Measurements from ENCODE around the gene ERMARD. TPM values are rescaled to one million over a fixed set of nuclear protein-coding genes. Genes with fewer than 3 reads are reported as not detected.

The ERMARD gene
- total RNA-seq, 1 experiment from 2014 or later: 17.7 TPM

DNA sequence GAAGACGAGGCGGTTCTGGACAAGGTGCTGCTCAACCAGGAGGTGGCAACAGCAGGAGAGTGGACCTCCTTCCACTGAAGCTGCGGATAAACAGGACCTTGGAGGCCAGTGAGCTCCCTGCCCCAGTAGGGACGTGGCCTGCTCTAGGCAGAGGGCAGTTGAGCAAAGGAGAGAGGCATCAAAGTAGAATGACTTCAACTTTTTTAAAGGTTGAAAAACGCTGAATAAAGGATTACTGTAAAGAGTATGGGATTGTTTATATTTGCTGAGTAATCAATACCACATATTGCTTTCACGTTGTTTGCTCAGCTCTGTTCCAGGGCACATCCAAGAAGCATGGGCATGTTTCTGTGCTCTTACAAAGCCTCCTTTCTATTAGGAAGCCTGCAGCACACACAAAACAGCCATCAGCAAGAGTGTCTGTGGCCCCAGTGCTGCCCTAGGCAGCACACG lies 48.1 kb downstream of the ERMARD start:
- Mint-ChIP-seq H3K9me3 (peaks cover 5% of the 10 kb centered on the region; the same call in 1 of the 2 replicates), H3K4me1 (peaks cover 10% of the 10 kb centered on the region), H3K36me3 (no peaks in the 10 kb centered on the region), H3K27ac (no peak overlapping the region; the same call in 1 of the 2 replicates), H3K4me3 (no peak overlapping the region), H3K27me3 (ENCODE audit: low read depth) (peaks cover 10% of the 10 kb centered on the region)
- ChIA-PET CTCF (interaction anchor here (0.8 to 3.5 kb wide), 3 partner anchors 9 to 227 kb away, joined by 3 to 17 read pairs (median 12); no protein-coding TSS in a partner anchor), POLR2A (no interaction called here)
- no peak for ATAC-seq
- no peak for DNase-seq (ENCODE audit: low spot score)
- TF ChIP-seq GABPB1 (CRISPR knock-in tag; IDR thresholded peaks at IDR 0.05): peak; percentile 73
- no peak for TF ChIP-seq SP1 (CRISPR knock-in tag; conservative IDR thresholded peaks at IDR 0.05)
- no peak for TF ChIP-seq IRF1 (CRISPR knock-in tag; IDR thresholded peaks at IDR 0.05)
- TF ChIP-seq EMX1 (CRISPR knock-in tag; IDR thresholded peaks at IDR 0.05): no peak
- TF ChIP-seq, protein P1, sequence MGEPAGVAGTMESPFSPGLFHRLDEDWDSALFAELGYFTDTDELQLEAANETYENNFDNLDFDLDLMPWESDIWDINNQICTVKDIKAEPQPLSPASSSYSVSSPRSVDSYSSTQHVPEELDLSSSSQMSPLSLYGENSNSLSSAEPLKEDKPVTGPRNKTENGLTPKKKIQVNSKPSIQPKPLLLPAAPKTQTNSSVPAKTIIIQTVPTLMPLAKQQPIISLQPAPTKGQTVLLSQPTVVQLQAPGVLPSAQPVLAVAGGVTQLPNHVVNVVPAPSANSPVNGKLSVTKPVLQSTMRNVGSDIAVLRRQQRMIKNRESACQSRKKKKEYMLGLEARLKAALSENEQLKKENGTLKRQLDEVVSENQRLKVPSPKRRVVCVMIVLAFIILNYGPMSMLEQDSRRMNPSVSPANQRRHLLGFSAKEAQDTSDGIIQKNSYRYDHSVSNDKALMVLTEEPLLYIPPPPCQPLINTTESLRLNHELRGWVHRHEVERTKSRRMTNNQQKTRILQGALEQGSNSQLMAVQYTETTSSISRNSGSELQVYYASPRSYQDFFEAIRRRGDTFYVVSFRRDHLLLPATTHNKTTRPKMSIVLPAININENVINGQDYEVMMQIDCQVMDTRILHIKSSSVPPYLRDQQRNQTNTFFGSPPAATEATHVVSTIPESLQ (CRISPR knock-in tag; IDR thresholded peaks at IDR 0.05): no peak
- TF ChIP-seq ZNF219 (CRISPR knock-in tag; IDR thresholded peaks at IDR 0.05; ENCODE audit: borderline replicate concordance): no peak

DNA sequence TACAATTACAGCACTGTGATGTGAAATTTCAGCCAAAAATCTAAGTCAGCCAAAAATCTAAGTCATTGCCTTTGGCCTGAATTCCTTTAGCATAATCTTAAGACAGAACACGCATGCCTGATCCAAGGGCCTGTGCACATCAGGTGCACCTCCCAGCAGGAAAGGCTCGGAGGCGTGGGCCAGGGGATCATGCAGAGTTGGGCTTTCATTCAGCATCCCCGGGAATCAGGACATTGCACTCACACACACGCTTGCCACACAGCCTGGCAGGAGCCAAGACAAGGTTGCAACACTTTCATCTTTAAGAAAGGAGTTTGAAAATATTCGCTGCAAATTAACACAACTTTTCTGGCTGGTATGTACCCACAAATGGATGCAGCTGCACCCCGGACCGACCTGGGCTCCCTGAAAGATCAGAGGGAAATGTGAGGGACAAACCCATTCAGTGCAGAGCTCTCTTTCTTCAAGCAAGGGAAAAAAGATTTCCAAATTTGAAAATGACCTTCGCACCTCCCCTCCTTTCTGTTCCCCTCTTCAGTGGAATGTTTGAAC lies 48.8 kb downstream of the ERMARD start:
- ChIA-PET CTCF (interaction anchor here (0.7 to 3.5 kb wide), 4 partner anchors 10 to 730 kb away, joined by 3 to 17 read pairs (median 8); no protein-coding TSS in a partner anchor), POLR2A (interaction anchor here (0.7 kb wide), 1 partner anchor 575 kb away, joined by 3 read pairs; no protein-coding TSS in a partner anchor)
- Mint-ChIP-seq H3K9me3 (peaks cover 8% of the 10 kb centered on the region; the same call in 1 of the 2 replicates), H3K4me1 (peaks cover 10% of the 10 kb centered on the region), H3K36me3 (no peaks in the 10 kb centered on the region), H3K27me3 (ENCODE audit: low read depth) (peaks cover 17% of the 10 kb centered on the region), H3K4me3 (no peak overlapping the region), H3K27ac (no peak overlapping the region)
- TF ChIP-seq ZNF423 (CRISPR knock-in tag; IDR thresholded peaks at IDR 0.05) (no peak), ETV6 (CRISPR knock-in tag; IDR thresholded peaks at IDR 0.05) (no peak), E2F5 (CRISPR knock-in tag; IDR thresholded peaks at IDR 0.05) (no peak), ZNF121 (CRISPR knock-in tag; IDR thresholded peaks at IDR 0.05) (0 out of 2 replicates have a peak, but pooled peaks have one; percentile 37)
- DNase-seq (ENCODE audit: low spot score) (no peak), ATAC-seq (no peak)

DNA sequence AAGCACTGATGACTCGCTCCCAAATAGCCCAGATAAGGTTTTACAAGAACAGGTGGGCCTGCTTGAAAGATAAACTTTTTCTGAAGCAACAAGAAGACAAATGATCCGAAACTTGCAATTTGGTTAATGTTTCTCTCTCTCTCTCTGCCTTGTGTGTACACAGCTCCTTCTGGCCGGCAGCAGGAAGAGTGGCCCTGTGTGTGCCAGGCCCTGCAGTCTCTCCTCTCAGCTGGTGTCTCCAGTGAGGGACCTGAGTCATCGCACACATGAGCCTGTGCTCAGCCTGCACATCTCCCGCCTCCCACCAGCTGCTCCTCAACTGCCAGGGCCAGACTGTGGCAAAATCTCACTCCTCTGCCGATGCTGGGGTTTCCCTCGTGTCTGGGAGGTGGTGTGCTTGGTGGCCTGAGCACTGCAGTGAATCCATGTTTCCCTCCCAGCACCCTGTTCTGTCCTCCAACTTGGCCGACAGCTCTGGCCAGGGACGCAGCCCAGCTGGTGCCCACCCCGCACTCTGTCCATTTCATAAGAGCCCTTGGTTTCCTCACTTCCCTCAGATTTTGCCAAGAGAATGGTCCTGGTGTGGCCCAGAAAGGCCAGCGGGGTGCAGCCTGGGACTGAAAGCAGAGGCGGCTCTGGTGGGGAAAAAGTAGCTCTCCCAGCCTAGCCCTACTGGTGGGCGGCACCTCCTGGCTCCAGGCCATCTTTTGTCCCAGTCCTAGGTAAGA lies 49.4 kb downstream of the ERMARD start:
- TF ChIP-seq, protein P2, sequence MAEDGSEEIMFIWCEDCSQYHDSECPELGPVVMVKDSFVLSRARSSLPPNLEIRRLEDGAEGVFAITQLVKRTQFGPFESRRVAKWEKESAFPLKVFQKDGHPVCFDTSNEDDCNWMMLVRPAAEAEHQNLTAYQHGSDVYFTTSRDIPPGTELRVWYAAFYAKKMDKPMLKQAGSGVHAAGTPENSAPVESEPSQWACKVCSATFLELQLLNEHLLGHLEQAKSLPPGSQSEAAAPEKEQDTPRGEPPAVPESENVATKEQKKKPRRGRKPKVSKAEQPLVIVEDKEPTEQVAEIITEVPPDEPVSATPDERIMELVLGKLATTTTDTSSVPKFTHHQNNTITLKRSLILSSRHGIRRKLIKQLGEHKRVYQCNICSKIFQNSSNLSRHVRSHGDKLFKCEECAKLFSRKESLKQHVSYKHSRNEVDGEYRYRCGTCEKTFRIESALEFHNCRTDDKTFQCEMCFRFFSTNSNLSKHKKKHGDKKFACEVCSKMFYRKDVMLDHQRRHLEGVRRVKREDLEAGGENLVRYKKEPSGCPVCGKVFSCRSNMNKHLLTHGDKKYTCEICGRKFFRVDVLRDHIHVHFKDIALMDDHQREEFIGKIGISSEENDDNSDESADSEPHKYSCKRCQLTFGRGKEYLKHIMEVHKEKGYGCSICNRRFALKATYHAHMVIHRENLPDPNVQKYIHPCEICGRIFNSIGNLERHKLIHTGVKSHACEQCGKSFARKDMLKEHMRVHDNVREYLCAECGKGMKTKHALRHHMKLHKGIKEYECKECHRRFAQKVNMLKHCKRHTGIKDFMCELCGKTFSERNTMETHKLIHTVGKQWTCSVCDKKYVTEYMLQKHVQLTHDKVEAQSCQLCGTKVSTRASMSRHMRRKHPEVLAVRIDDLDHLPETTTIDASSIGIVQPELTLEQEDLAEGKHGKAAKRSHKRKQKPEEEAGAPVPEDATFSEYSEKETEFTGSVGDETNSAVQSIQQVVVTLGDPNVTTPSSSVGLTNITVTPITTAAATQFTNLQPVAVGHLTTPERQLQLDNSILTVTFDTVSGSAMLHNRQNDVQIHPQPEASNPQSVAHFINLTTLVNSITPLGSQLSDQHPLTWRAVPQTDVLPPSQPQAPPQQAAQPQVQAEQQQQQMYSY (CRISPR knock-in tag; IDR thresholded peaks at IDR 0.05): no peak
- TF ChIP-seq GABPB1 (CRISPR knock-in tag; IDR thresholded peaks at IDR 0.05) (peak; percentile 54), NFE2L1 (CRISPR knock-in tag; IDR thresholded peaks at IDR 0.05) (0 out of 2 replicates have a peak, but pooled peaks have one; percentile 36), NFYB (CRISPR knock-in tag; conservative IDR thresholded peaks at IDR 0.05; ENCODE audit: low read depth) (no peak), EMX1 (CRISPR knock-in tag; IDR thresholded peaks at IDR 0.05) (no peak), ATF1 (CRISPR knock-in tag; IDR thresholded peaks at IDR 0.05) (no peak)
- Mint-ChIP-seq H3K4me1 (peaks cover 10% of the 10 kb centered on the region), H3K4me3 (no peak overlapping the region), H3K36me3 (no peaks in the 10 kb centered on the region), H3K27me3 (ENCODE audit: low read depth) (peaks cover 23% of the 10 kb centered on the region), H3K27ac (no peak overlapping the region), H3K9me3 (peaks cover 11% of the 10 kb centered on the region; the same call in 1 of the 2 replicates)
- ATAC-seq (peak; percentile 51), DNase-seq (ENCODE audit: low spot score) (no peak)
- POLR2A ChIA-PET: no interaction called here
- CTCF ChIA-PET: interaction anchor here (0.7 to 3.5 kb wide), 4 partner anchors 10 to 729 kb away, joined by 3 to 17 read pairs (median 8); no protein-coding TSS in a partner anchor

Measured in WTC11 (cell line).